Left lung (tissue), 10 donors: ENCODE measurements around the gene LRRC8B. TPM values are rescaled to one million over a fixed set of nuclear protein-coding genes. Genes with fewer than 3 reads are reported as not detected.

Experiments
- ATAC-seq: fragments of 200-7000 bp; cut with Tn5 transposase; one replicate; pipeline ENCODE4 v1.9.1; 2020; ENCODE audit warnings: moderate library complexity
- DNase-seq, 4 donors: peaks; one replicate each; pipeline ENCODE4 v3.0.0-alpha.2; 2013 to 2020
- H3K27ac ChIP-seq, 2 donors: fragments of 200-600 bp; sonication (generic) in 1 of 2; one replicate each; pipeline versions ENCODE4 v1.5.0 to v1.8.0; 2020 to 2021
- H3K27me3 ChIP-seq, 2 donors: fragments of 200-600 bp; sonication (generic) in 1 of 2; one replicate each; pipeline versions ENCODE4 v1.5.0 to v1.8.0; 2020 to 2021
- H3K36me3 ChIP-seq, 2 donors: fragments of 200-600 bp; sonication (generic) in 1 of 2; one replicate each; pipeline versions ENCODE4 v1.5.0 to v1.8.0; 2020 to 2021
- H3K4me1 ChIP-seq, 2 donors: fragments of 200-600 bp; one replicate each; pipeline ENCODE4 v1.8.0; 2021
- H3K4me3 ChIP-seq, 2 donors: fragments of 200-600 bp; sonication (generic) in 1 of 2; one replicate each; pipeline versions ENCODE4 v1.5.0 to v1.8.0; 2020 to 2021; ENCODE audit warnings: mild to moderate bottlenecking in 1 of 2
- H3K9me3 ChIP-seq, 2 donors: fragments of 200-600 bp; sonication (generic) in 1 of 2; one replicate each; pipeline versions ENCODE4 v1.5.0 to v1.8.0; 2020 to 2021
- CTCF ChIP-seq, 2 donors: fragments of 200-600 bp; sonication (generic) in 1 of 2; IDR thresholded peaks; one replicate each; pipeline versions ENCODE4 v1.5.0 to v1.8.0; 2021; ENCODE audit warnings: antibody characterized with exemption in 2 of 2
- intact Hi-C, 2 donors: fragments of 100-400 bp; cut with DNase I; formaldehyde crosslinking; loops; one replicate each; pipeline versions ENCODE4 v1.11.2 to v1.14.2; 2022
- polyA plus RNA-seq, 6 donors: library from polyadenylated mRNA; unstranded; fragments of 120-200 nt; gene quantifications; one replicate each; pipeline ENCODE4 v1.2.1, GENCODE V29; 2013; ENCODE audit not compliant: insufficient read length in 6 of 6
- total RNA-seq, 2 donors: library from RNA; stranded (reverse); fragmentation: NEBNext Ultra II Directional; extraction: Animal tissue kit (Norgen Biotek cat#: 25700); gene quantifications; one replicate each; pipeline ENCODE4 v1.2.1, GENCODE V29; 2021
- donor health status: DM: no; HTN: yes; CAD: no.
- donor health status: DM: no; HTN: no; CAD: no.

Gene LRRC8B
- total and polyA plus RNA-seq, 8 donors, result 8.9 to 22.5 (median 10.4) TPM

GRCh38 chr1:89567797-89568196 is 43.2 kb downstream of the LRRC8B start:
- ATAC-seq (no peak), DNase-seq (no peak)
- no peaks in the 10 kb centered on the region for H3K36me3 ChIP-seq
- H3K4me1 ChIP-seq, result peaks cover 0 to 17% of the 10 kb centered on the region in 2 donors
- no peaks in the 10 kb centered on the region for H3K9me3 ChIP-seq
- intact Hi-C loops, result no loop called here
- no peak for TF ChIP-seq CTCF (IDR thresholded peaks at IDR 0.05)
- no peak overlapping the region for H3K27ac ChIP-seq
- no peaks in the 10 kb centered on the region for H3K27me3 ChIP-seq
- no peak overlapping the region for H3K4me3 ChIP-seq

GRCh38 chr1:89573410-89573809 is 48.8 kb downstream of the LRRC8B start:
- Histone ChIP-seq H3K4me1 (no peaks in the 10 kb centered on the region), H3K9me3 (no peaks in the 10 kb centered on the region), H3K27me3 (no peaks in the 10 kb centered on the region), H3K27ac (no peak overlapping the region), H3K4me3 (no peak overlapping the region), H3K36me3 (no peaks in the 10 kb centered on the region)
- DNase-seq, result no peak
- no peak for TF ChIP-seq CTCF (IDR thresholded peaks at IDR 0.05)
- ATAC-seq, result no peak
- intact Hi-C loops, result no loop called here

GRCh38 chr1:89574621-89575020 is 50.0 kb downstream of the LRRC8B start:
- Histone ChIP-seq H3K36me3 (no peaks in the 10 kb centered on the region), H3K9me3 (no peaks in the 10 kb centered on the region), H3K27me3 (no peaks in the 10 kb centered on the region), H3K27ac (no peak overlapping the region), H3K4me3 (no peak overlapping the region), H3K4me1 (no peaks in the 10 kb centered on the region)
- ATAC-seq, result no peak
- DNase-seq, result no peak
- no peak for TF ChIP-seq CTCF (IDR thresholded peaks at IDR 0.05)
- intact Hi-C loops, result no loop called here

- no peaks in the 10 kb centered on the region for H3K27me3 ChIP-seq
- no peak overlapping the region for H3K4me3 ChIP-seq
- TF ChIP-seq CTCF (IDR thresholded peaks at IDR 0.05), result no peak
- H3K36me3 ChIP-seq, result no peaks in the 10 kb centered on the region
- ATAC-seq (no peak), DNase-seq (no peak)
- no peaks in the 10 kb centered on the region for H3K9me3 ChIP-seq
- no peak overlapping the region for H3K27ac ChIP-seq
- H3K4me1 ChIP-seq, result no peaks in the 10 kb centered on the region
- intact Hi-C loops, result no loop called here
Measured at GRCh38 chr1:89575207-89575606, 50.6 kb downstream of the LRRC8B start.

GRCh38 chr1:89576013-89576412 is 51.4 kb downstream of the LRRC8B start:
- Histone ChIP-seq H3K4me3 (no peak overlapping the region), H3K27ac (no peak overlapping the region), H3K27me3 (no peaks in the 10 kb centered on the region), H3K9me3 (no peaks in the 10 kb centered on the region), H3K36me3 (no peaks in the 10 kb centered on the region), H3K4me1 (no peaks in the 10 kb centered on the region)
- intact Hi-C loops, result no loop called here
- ATAC-seq, result no peak
- TF ChIP-seq CTCF (IDR thresholded peaks at IDR 0.05), result no peak
- no peak for DNase-seq
